ENCODE results near the gene APP.
"Not testable (repeated sequence)": the region's sequence is repeated elsewhere in the genome, so short reads cannot be mapped to it uniquely, and the experiment has no call there.

The APP gene

DNA sequence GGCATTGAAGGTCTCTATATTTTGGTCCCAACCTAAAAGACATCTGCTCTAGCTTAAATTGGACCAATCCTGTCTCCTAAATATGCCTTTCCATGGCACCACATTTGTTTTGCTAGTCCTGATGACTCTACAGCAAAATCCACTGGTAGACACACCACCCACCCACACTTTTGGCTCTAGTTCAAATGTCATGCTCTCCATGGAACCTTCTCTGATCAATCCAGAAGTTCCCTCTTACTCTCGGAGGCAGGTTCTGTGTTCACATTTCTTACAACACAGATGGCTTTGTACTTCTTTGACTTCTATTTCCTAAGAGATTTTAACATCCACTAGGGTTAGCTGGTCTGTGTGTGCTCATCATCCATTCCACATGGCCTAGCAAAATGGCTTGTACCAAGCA is 151.3 kb downstream of the APP start:
- no peak for DNase-seq (ENCODE audit: low read depth)

DNA sequence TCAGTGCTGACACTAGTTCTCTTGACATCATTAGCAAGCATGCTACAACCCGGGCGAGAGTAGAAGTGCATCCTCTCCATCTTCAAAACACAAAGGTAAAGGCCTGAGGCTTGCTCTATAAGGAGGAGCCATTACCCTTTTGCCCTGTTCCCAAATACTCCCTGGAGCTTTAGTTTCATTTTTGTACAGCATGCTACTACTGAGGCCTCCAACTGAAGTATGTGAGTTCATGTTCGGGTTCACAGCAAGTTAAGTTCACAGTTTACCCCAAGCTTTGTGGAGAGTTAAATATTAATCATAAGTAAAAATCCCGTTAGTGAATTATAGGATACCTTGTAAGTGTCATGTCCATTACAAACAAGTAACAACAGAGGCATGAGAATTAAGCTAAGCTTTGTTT is 156.6 kb downstream of the APP start:
- no peak for DNase-seq (ENCODE audit: low read depth)

DNA sequence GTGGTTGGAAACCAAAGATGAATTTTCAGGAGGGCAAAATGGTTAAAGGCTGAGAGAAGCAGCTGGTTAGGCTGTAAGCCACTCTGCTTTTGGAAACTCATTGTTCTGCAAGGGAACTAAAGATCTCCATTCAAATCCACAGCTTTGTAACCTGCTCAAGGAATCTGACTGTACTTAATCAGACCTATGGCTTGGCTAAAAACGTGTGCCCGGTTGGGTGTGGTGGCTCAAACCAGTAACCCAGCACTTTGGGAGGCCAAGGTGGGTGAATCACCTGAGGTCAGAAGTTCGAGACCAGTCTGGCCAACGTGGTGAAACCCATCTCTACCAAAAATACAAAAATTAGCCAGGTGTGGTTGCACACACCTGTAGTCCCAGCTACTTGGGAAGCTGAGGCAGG is 158.1 kb downstream of the APP start:
- not testable (repeated sequence) for DNase-seq (ENCODE audit: low read depth)

- no peak for DNase-seq (ENCODE audit: low read depth)
These were observed 159.2 kb downstream of the APP start for GRCh38 chr21:26011292-26011940.

DNA sequence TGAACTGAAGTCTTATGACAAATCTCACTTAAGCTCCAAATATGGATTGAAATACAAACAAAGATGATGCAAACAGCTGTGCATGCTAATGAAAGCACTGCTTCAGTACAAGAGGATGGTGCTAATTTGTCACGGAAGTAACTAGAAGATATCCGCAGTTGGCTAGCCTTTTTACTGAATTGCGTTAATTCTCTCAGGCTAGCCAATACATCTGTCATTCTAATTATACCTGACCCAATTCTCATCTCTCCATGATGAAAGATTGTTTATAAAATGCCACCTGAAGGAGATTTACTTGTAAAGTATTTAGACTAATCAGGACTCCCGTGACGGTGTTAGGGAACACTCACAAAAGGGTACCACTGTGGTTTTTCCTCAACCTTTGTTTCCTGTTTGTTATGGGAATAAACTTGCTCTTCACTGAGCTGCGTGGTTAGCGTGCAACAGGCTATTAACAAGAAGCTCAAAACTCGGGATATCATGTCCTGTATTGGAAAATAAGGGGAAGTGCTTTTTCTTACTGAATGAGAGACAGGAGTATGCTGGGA is 162.5 kb downstream of the APP start:
- peak; percentile 41 for DNase-seq (ENCODE audit: low read depth)

DNA sequence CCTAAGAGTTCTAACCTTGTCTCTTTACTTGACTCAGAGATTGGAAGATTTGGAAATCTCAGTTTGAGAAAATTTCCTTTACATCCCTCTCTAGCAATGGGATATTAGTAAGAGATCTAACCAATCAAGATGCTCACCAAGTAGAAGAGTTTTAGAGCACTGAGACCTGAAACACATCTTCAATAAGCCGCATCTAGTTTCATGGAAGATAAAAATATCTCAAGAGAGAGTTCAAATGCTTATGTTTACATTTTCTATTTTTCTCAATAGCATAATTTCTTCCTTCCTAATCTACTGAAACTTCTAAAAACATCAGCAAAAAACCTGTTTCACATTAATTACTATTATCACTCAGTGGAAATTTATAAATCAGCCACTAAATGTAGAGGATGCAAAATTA is 165.1 kb downstream of the APP start:
- DNase-seq (ENCODE audit: low read depth) = no peak

- no peak for DNase-seq (ENCODE audit: low read depth)
These were observed 167.2 kb downstream of the APP start for GRCh38 chr21:26003404-26003803.

- DNase-seq (ENCODE audit: low read depth) = no peak
These were observed 169.2 kb downstream of the APP start for GRCh38 chr21:26001356-26001755.

DNA sequence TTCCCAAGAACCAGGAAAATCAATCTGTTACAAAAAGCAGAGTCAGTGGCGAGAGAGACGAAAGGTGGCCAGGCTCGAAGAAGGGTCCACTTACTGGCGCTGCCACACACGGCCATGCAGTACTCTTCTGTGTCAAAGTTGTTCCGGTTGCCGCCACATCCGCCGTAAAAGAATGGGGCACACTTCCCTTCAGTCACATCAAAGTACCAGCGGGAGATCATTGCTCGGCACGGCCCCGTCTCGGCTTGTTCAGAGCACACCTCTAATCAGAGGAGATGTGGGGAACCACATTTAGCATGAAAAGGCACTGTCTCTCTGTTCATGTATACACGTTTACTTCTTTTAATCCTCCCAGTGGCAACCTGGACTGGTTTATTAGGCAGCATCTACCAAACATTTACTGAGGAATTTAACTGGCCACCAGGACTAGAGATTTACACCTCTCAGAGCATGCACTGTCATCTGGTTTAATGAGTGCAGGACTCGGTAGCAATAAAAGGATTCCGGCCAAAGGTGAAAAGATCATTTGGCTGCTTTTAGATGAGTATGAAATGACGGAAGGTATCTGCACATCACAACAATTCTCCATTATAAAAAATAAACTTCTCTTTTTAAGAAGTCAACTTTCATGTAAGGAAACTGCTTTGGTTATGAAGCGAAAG is 170.5 kb downstream of the APP start:
- no peak for DNase-seq (ENCODE audit: low read depth)

DNA sequence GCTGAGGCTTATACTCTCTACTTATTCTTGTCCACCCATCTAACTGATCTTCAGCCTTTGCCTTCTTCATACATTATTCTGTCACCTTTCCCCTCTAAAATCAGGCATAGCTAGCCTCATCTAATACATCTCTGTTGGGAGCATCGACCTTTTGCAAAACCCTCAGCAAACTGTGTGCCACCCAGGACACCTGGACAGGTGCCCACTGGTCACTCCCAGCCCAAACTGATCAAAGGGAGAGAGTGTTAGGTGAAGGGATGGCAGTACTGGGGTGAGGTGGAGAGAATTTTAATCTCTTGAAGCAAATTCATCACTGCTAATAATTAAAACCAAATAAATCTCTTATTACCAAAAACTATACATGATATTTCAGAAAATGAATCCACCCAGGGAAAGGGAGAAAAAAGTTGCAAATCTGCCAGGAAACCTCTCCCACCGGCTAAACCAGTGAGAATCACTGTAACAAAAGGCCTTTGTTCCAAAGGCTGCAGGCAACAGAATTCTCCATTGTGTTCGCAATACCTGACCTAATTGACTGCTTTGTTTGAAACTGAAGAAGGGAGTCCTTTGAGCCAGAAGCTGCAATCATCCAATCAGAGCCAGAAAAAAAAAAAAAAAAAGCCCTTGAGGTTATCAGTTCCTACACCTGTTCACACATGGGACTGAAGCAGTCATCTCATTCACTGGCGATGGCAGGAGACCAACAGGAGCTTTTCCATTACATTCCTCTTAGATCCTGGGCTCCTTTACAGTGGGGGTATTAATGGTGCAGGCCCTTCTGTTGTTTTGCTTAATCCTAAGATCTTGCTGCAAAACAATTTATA is 172.6 kb downstream of the APP start:
- DNase-seq (ENCODE audit: low read depth) = no peak

DNA sequence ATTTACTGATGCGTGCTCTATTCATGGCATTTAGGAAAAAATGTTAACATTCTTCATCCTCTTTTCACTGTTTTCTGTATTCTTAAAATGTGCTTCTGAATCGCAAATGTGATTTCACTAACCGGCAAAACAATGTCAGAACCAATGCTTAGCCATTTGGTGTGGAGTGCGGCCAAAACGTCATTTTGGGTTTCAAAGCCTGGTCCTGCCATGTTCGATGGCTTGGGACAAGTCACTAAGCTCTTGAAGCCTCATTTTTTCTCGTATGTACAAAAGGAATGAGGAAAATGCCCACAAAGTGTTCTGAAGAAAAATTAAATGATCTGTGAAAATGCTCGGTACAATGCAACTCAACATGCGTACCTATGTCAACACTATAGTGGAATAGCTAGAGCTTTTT is 175.3 kb downstream of the APP start:
- no peak for DNase-seq (ENCODE audit: low read depth)

GRCh38 chr21:25994758-25995163 is 175.8 kb downstream of the APP start:
- no peak for DNase-seq (ENCODE audit: low read depth)

DNA sequence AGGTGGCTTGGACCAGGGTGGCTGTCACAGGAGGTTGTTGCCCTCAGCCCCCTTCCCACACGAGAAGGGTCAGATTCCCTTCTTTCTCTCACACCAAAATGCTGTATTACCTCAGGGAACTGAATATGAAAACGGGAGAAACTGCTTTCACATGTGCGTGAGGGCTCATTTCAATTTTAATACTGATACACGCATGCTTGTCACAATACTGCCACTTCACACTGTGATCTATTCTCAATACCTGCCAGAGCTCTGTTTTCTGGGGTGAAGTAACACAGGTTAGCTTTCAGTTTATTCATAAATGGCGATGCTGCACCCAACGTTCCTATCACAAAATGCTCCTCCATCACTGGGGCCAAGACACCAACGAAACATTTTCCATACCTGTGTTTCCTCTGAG is 181.8 kb downstream of the APP start:
- DNase-seq (ENCODE audit: low read depth) = no peak

DNA sequence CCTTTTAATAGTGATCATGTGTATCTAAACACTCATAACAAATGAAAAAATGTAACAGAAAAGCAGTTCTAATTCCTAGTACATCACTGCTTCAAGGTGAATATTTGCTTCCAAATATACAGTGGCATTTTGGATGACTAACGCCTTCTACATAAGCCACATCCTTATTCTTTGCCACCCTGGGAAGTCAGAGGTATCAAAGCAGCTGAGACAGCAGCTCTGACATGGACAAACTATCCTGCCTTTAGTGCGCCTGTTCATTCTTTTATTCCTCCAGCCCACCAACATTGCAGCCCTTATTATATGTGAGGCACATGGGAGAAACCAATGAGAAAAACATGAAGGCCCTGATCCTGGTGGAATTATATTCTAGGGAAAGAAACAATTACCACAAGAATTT is 183.0 kb downstream of the APP start:
- DNase-seq (ENCODE audit: low read depth) = no peak

DNA sequence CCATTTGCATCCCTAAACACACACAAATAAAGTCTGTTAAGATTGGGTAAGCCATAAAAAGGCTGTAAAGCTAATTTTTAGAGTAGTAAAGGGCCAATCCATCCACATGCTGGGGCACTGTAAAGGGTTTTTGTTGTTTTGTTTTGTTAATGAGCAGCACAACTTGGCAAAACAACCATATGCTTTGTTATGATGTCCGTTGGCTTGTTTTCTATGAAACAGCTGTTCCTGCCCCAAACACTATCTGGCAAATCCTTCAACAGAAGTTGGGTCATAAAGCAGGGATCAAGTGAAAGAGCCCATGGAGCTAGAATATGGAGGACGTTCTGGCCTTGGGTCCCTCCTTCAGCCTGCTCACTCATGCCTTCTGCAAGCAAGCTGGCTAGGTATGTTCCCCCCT is 183.6 kb downstream of the APP start:
- no peak for DNase-seq (ENCODE audit: low read depth)

GRCh38 chr21:25985990-25986389 is 184.6 kb downstream of the APP start:
- DNase-seq (ENCODE audit: low read depth) = no peak

- DNase-seq (ENCODE audit: low read depth) = no peak
These were observed 186.0 kb downstream of the APP start for GRCh38 chr21:25984538-25984937.

- no peak for DNase-seq (ENCODE audit: low read depth)
These were observed 186.8 kb downstream of the APP start for GRCh38 chr21:25983745-25984144.

GRCh38 chr21:25980710-25981109 is 189.9 kb downstream of the APP start:
- DNase-seq (ENCODE audit: low read depth) = no peak

DNA sequence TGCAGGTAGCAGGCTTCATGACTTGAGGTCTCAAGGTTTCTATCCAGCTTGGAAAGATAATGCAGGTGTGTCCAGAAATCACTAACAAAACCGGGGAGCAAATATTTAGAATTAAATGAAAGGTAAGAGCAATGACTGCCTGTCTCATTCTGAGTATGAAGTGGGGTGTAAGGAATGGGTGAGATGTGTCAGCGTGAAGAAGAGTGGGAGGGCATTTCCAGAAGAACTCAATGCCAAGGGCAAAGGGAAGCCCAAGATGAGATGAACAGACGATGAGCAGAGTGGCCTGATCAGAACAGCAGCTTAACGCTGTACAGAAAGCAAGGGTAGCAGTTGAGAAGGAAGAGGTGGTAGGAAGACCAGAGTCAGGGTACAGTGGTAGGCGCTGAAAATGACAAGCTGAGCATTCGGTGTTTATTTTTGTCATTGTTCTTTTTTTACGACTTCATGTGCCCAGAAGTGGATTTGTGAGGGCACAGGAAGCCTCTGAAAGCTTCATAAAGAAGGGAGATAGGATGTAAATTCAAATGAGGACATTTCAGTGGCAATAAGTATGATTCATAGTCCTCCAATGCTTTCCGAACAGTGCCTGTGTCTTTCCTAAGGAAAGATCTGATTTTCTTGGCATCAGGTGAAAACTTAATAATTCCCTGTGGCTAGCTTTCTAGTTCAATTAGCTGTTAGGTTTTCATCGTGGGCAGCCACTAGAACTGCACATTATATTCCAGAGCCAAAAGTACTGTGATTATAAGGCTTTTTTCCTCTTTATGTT is 190.5 kb downstream of the APP start:
- no peak for DNase-seq (ENCODE audit: low read depth)

GRCh38 chr21:25977068-25977611 is 193.4 kb downstream of the APP start:
- DNase-seq (ENCODE audit: low read depth) = no peak

DNA sequence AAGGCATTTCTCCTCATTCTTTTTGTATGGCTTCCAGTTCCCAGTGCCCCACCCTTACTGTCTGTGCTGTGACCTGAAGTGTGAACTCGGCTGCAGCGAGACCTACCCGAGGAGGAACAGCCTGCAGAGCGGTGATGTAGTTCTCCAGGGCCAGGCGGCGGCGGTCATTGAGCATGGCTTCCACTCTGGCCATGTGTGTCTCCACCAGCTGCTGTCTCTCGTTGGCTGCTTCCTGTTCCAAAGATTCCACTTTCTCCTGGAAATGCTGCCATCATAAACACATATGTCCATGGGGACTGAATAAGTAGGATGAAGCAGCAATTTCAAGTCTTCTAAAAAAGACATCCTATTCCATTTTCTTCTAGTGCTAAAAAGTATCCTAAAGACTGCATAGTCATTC is 195.6 kb downstream of the APP start:
- no peak for DNase-seq (ENCODE audit: low read depth)
